Measurements from ENCODE around the gene PCP4.

DNA sequence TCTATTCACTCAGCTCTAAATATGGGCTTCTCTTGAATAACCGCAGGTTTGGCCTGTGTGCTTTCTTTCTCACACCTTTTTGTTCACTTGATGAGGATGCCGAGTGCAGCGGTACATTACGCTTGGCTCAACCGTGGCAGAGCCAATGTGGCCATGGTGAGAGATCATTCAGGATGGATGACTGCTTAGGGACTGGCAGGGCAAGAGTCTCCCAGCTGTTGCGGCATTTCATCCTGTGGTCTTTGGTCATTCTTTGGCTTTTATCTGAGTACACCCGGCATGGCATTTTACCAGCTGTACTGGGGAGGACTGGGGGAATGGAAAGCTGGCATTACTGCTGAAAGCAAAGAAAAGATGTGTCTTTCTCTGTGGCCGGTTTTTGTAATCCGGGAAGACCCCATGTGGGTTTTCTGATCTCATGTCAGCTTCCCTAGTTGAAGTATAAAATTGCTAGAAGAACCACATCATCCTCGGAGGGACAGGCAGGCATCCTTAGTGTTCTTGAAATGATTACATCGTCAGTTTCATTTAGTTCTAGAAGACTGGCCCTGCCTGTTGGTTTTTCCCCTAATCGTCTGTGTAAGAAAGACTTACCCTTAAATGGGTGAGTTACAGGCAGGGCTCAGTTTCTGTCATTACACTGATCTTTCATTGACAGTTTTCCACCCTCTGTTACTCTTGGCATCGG, 15.1 kb downstream of the PCP4 start:
- TF ChIP-seq CCNT2 (IDR thresholded peaks at IDR 0.05; ENCODE audit: borderline replicate concordance, extremely low read depth, insufficient read length, low read depth, low read length) = no peak
- TF ChIP-seq, protein P1, sequence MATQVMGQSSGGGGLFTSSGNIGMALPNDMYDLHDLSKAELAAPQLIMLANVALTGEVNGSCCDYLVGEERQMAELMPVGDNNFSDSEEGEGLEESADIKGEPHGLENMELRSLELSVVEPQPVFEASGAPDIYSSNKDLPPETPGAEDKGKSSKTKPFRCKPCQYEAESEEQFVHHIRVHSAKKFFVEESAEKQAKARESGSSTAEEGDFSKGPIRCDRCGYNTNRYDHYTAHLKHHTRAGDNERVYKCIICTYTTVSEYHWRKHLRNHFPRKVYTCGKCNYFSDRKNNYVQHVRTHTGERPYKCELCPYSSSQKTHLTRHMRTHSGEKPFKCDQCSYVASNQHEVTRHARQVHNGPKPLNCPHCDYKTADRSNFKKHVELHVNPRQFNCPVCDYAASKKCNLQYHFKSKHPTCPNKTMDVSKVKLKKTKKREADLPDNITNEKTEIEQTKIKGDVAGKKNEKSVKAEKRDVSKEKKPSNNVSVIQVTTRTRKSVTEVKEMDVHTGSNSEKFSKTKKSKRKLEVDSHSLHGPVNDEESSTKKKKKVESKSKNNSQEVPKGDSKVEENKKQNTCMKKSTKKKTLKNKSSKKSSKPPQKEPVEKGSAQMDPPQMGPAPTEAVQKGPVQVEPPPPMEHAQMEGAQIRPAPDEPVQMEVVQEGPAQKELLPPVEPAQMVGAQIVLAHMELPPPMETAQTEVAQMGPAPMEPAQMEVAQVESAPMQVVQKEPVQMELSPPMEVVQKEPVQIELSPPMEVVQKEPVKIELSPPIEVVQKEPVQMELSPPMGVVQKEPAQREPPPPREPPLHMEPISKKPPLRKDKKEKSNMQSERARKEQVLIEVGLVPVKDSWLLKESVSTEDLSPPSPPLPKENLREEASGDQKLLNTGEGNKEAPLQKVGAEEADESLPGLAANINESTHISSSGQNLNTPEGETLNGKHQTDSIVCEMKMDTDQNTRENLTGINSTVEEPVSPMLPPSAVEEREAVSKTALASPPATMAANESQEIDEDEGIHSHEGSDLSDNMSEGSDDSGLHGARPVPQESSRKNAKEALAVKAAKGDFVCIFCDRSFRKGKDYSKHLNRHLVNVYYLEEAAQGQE (IDR thresholded peaks at IDR 0.05; ENCODE audit: borderline replicate concordance) = no peak
- TF ChIP-seq, protein P1 (CRISPR knock-in tag; IDR thresholded peaks at IDR 0.05; ENCODE audit: low read depth) = no peak

All from K562 (cell line).